Smooth muscle cell (in vitro differentiated cells): ENCODE results near the gene IL1RAPL1. TPM values are rescaled to one million over a fixed set of nuclear protein-coding genes. Genes with fewer than 3 reads are reported as not detected.

ENCODE experiments used
- DNase-seq: peaks from one replicate; lab custom pipeline; 2025; ENCODE audit not compliant: unreplicated experiment; lab: John Stamatoyannopoulos, UW
- H2AFZ ChIP-seq: fragments of 200-600 bp; sonication (generic); 2 replicates; pipeline ENCODE4 v1.6.0; 2016; ENCODE audit warnings: antibody characterized with exemption, low read depth, mild to moderate bottlenecking
- H3F3A ChIP-seq: fragments of 200-600 bp; sonication (generic); 2 replicates; pipeline ENCODE4 v1.6.0; 2017; ENCODE audit warnings: antibody characterized with exemption, low read depth
- H3K27ac ChIP-seq: fragments of 200-600 bp; sonication (generic); 2 replicates; pipeline ENCODE4 v1.5.1; 2016; ENCODE audit warnings: low read depth, mild to moderate bottlenecking
- H3K27me3 ChIP-seq: fragments of 200-600 bp; sonication (generic); 2 replicates; pipeline ENCODE4 v1.6.1; 2016; ENCODE audit warnings: low read depth, mild to moderate bottlenecking
- H3K36me3 ChIP-seq: fragments of 200-600 bp; sonication (generic); 2 replicates; pipeline ENCODE4 v1.5.1; 2016; ENCODE audit warnings: low read depth
- H3K4me1 ChIP-seq: fragments of 200-600 bp; sonication (generic); 2 replicates; pipeline ENCODE4 v1.5.1; 2016; ENCODE audit warnings: low read depth
- H3K4me2 ChIP-seq: fragments of 200-600 bp; sonication (generic); 2 replicates; pipeline ENCODE4 v1.6.0; 2016; ENCODE audit warnings: mild to moderate bottlenecking
- H3K4me3 ChIP-seq: fragments of 200-600 bp; sonication (generic); 2 replicates; pipeline ENCODE4 v1.5.1; 2016; ENCODE audit warnings: mild to moderate bottlenecking
- H3K79me2 ChIP-seq: fragments of 200-600 bp; sonication (generic); 2 replicates; pipeline ENCODE4 v1.6.0; 2016; ENCODE audit warnings: low read depth, mild to moderate bottlenecking
- H3K9ac ChIP-seq: fragments of 200-600 bp; sonication (generic); 2 replicates; pipeline ENCODE4 v1.6.0; 2016; ENCODE audit warnings: low read depth
- H3K9me3 ChIP-seq: fragments of 200-600 bp; sonication (generic); replicated peaks from 2 replicates; pipeline ENCODE4 v1.5.1; 2016; ENCODE audit warnings: low read depth
- H4K20me1 ChIP-seq: fragments of 200-600 bp; sonication (generic); 2 replicates; pipeline ENCODE4 v1.6.0; 2016; ENCODE audit warnings: low read depth
- CTCF ChIP-seq: fragments of 200-600 bp; sonication (generic); IDR thresholded peaks from 2 replicates; pipeline ENCODE4 v1.5.1; 2017; ENCODE audit warnings: borderline replicate concordance, mild to moderate bottlenecking, antibody characterized with exemption; ENCODE audit not compliant: insufficient read depth, poor library complexity, severe bottlenecking
- WGBS: methylation state at CpG from one replicate; pipeline ENCODE4 v1.1.7; 2016; ENCODE audit warnings: low lambda C conversion rate; 5-methylcytosine and 5-hydroxymethylcytosine counted together
- polyA plus RNA-seq: library from polyadenylated mRNA; unstranded; fragments of >200 nt; fragmentation: Nextera tagmentation; extraction: Ambion mirVana; gene quantifications from 2 replicates; pipeline ENCODE4 v1.2.1, GENCODE V29; 2016
- total RNA-seq: library from RNA; depleted of rRNA; stranded (reverse); fragments of >200 nt; gene quantifications from 2 replicates; pipeline ENCODE4 v1.2.3, GENCODE V29; 2014

Gene IL1RAPL1
- total and polyA plus RNA-seq, 2 experiments from 2014 or later: 0.04 TPM; not detected in 1

GRCh38 chrX:28599957-28600356, 12.7 kb downstream of the IL1RAPL1 start:
- H3K4me1 ChIP-seq: no peaks in the 10 kb centered on the region
- TF ChIP-seq CTCF: no peak
- H3K4me3 ChIP-seq: no peak overlapping the region
- H3K27ac ChIP-seq: no peak overlapping the region
- no peaks in the 10 kb centered on the region for H3K9me3 ChIP-seq
- H3F3A ChIP-seq: no peaks in the 10 kb centered on the region
- H3K79me2 ChIP-seq: no peaks in the 10 kb centered on the region
- no peaks in the 10 kb centered on the region for H4K20me1 ChIP-seq
- no peak for DNase-seq
- H3K9ac ChIP-seq: no peak overlapping the region
- no peak overlapping the region for H3K4me2 ChIP-seq
- H3K27me3 ChIP-seq: no peaks in the 10 kb centered on the region
- WGBS: 78% methylated on average over 6 of the region's 6 CpGs
- no peaks in the 10 kb centered on the region for H3K36me3 ChIP-seq
- H2AFZ ChIP-seq: no peak overlapping the region

GRCh38 chrX:28609003-28609402, 21.8 kb downstream of the IL1RAPL1 start:
- no peaks in the 10 kb centered on the region for H4K20me1 ChIP-seq
- H3K27me3 ChIP-seq: no peaks in the 10 kb centered on the region
- no peak overlapping the region for H3K4me2 ChIP-seq
- no peak overlapping the region for H3K9ac ChIP-seq
- H3K9me3 ChIP-seq: no peaks in the 10 kb centered on the region
- no peaks in the 10 kb centered on the region for H3K79me2 ChIP-seq
- H3K27ac ChIP-seq: no peak overlapping the region
- no peaks in the 10 kb centered on the region for H3K4me1 ChIP-seq
- no peaks in the 10 kb centered on the region for H3K36me3 ChIP-seq
- no peak overlapping the region for H3K4me3 ChIP-seq
- H2AFZ ChIP-seq: no peak overlapping the region
- no peak for TF ChIP-seq CTCF
- no peaks in the 10 kb centered on the region for H3F3A ChIP-seq
- DNase-seq: no peak
- 86% methylated on average over 2 of the region's 2 CpGs for WGBS

- Histone ChIP-seq H3K4me1 (no peaks in the 10 kb centered on the region), H3K27me3 (no peaks in the 10 kb centered on the region), H3K27ac (no peak overlapping the region), H3K9ac (no peak overlapping the region), H3F3A (no peaks in the 10 kb centered on the region), H3K79me2 (no peaks in the 10 kb centered on the region), H4K20me1 (no peaks in the 10 kb centered on the region), H3K4me3 (no peak overlapping the region), H3K4me2 (no peak overlapping the region), H3K9me3 (no peaks in the 10 kb centered on the region), H3K36me3 (no peaks in the 10 kb centered on the region), H2AFZ (no peak overlapping the region)
- WGBS: 72% methylated on average over 5 of the region's 5 CpGs
- TF ChIP-seq CTCF: no peak
- no peak for DNase-seq
Observed at GRCh38 chrX:28609917-28610613, 22.8 kb downstream of the IL1RAPL1 start.

GRCh38 chrX:28610746-28611145, 23.5 kb downstream of the IL1RAPL1 start:
- no peaks in the 10 kb centered on the region for H3K36me3 ChIP-seq
- no peaks in the 10 kb centered on the region for H3K4me1 ChIP-seq
- H3K4me2 ChIP-seq: no peak overlapping the region
- H3K9me3 ChIP-seq: no peaks in the 10 kb centered on the region
- no peaks in the 10 kb centered on the region for H3K79me2 ChIP-seq
- H4K20me1 ChIP-seq: no peaks in the 10 kb centered on the region
- H3F3A ChIP-seq: no peaks in the 10 kb centered on the region
- no peak for DNase-seq
- TF ChIP-seq CTCF: no peak
- no peak overlapping the region for H3K9ac ChIP-seq
- no peak overlapping the region for H2AFZ ChIP-seq
- 78% methylated on average over 4 of the region's 4 CpGs for WGBS
- no peak overlapping the region for H3K27ac ChIP-seq
- H3K4me3 ChIP-seq: no peak overlapping the region
- H3K27me3 ChIP-seq: no peaks in the 10 kb centered on the region
